ENCODE results near the gene OVCH1.

Gene OVCH1, protein sequence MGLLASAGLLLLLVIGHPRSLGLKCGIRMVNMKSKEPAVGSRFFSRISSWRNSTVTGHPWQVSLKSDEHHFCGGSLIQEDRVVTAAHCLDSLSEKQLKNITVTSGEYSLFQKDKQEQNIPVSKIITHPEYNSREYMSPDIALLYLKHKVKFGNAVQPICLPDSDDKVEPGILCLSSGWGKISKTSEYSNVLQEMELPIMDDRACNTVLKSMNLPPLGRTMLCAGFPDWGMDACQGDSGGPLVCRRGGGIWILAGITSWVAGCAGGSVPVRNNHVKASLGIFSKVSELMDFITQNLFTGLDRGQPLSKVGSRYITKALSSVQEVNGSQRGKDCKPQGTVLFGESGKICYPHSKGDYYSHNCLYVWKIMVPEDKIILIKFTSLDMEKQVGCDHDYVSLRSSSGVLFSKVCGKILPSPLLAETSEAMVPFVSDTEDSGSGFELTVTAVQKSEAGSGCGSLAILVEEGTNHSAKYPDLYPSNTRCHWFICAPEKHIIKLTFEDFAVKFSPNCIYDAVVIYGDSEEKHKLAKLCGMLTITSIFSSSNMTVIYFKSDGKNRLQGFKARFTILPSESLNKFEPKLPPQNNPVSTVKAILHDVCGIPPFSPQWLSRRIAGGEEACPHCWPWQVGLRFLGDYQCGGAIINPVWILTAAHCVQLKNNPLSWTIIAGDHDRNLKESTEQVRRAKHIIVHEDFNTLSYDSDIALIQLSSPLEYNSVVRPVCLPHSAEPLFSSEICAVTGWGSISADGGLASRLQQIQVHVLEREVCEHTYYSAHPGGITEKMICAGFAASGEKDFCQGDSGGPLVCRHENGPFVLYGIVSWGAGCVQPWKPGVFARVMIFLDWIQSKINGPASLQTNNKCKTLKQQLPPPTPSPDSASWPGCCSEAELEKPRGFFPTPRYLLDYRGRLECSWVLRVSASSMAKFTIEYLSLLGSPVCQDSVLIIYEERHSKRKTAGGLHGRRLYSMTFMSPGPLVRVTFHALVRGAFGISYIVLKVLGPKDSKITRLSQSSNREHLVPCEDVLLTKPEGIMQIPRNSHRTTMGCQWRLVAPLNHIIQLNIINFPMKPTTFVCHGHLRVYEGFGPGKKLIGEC
- total RNA-seq = 0 reads per million in 3 experiments

DNA sequence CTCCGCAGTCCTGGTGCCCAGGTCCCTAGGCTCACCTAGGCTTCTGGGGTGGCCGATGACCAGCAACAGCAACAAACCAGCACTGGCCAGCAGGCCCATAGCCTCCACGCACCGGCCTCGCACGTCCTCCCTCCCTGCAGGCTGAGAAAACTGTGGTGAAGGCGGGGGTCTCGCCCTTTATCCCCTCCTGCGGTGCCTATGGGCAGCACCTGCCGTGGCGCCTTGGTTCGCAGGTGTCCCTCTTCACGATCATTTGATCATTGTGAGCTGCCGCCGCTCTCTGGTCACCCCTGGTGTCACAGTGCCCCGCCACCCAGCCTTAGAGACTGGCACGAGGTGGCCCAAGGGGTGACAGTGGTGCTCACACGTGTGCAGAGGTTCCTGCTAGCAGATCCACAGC, at the start of gene OVCH1:
Gene OVCH1 (minus strand): TSS at position 99 of the 400 bp plus-strand sequence. CDS start 0 bp downstream, at position 99.
- no peak for DNase-seq

DNA sequence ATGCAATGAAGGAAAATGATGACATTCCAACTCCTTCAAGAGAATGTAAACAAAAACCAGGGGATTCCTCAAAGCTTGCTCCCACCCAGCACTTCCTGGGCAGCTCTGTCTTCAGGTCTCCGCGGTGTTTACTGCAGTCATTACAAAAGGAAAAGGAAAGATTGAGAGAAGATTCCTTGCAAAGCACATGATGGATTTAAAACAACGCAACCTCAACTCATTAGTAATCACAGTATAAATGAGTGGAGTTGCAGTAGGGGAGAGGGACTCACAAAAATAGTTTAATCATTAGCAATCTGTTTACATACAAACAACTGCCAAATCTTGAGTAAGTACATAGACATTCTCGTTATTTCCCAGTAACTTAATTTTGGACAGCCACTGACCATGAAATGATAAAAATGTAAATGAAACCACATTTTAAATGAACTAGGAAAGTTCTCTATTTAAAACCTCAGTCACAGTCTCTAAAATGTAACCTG, 49.7 kb upstream of the OVCH1 start:
- no peak for DNase-seq

DNA sequence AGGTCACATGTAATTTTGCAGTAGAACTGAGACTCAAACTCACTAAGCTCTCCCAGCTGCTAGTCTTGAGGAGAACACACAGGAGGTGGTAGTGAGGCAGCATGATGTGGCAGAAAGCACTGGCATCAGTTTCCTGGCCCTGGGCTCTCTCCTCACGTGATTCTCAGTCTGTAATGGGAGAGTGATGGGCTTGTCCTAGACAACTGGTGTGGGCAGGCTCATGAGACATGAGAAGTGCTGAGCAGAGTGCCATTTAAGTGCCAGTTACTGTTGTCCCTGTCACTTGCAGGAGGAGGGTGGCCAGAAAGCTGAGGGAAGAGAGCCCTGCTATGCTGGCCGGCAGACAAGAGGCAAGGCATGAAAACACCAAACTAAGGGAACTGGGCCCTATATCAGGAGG, 48.5 kb upstream of the OVCH1 start:
- no peak for DNase-seq

DNA sequence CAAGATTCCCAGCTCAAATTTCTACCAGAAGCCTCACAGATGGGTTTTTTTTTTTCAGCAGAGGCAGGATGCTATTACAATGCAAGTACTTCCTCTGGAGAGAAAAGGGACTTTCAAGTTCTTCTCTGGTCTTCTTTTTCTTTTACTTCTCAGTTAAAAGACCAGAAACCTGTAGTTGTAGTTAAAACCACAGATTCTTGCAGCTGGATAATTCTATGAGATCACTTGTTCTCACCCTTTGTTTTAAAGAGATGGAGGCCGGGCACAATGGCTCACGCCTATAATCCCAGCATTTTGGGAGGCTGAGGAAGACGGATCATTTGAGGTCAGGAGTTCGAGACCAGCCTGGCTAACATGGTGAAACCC, 47.6 kb upstream of the OVCH1 start:
- DNase-seq = no peak

DNA sequence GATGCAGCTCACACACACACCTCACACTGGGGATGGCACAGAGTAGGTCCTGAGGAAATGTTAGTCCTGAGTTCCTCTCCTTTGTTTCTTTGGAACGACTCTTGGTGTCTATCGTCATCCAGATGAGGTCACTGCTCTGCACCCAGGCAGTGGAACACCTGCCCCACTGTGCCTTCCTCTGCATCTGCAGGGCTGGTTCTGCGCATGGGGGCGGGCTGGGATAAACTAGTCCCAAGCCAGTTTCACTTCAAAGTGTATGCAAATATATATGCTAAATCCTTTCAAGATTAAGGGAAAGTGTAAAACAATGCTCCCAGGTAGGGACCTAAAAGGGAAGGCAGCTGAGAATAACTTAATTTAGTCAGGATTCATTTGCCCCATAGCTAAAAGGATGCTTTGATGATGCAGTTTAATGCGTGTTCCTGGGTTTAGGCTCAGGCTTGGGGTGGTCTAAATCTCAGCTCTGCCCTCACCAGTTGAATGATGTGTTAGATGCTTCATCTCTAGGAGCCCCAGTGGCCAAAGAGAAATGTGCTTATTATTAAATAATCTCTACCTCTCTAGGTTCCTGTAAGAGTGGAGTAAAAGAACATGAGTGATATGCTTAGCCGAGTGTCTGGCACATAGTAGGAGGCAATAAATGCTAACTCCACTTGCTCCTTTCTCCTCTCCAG, 47.1 kb upstream of the OVCH1 start:
- DNase-seq = no peak

DNA sequence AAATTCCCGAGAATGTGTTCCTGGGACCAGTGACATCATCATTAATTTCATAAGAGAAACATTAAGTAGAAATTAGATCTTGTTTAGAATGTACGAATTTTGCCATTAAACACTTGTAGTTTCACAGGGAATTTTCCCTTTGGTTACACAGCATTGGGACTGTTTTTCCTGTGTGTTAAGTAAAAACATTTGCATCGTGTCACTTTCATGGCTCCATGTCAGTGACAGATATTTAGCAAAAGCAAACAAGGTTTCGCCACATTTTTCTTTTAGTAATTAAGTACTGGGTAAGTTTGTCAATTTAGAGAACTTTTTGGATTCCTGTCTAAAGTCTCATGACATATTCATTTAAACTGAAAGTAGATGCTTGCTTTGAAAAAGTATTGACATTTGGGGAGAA, 45.5 kb upstream of the OVCH1 start:
- no peak for DNase-seq

DNA sequence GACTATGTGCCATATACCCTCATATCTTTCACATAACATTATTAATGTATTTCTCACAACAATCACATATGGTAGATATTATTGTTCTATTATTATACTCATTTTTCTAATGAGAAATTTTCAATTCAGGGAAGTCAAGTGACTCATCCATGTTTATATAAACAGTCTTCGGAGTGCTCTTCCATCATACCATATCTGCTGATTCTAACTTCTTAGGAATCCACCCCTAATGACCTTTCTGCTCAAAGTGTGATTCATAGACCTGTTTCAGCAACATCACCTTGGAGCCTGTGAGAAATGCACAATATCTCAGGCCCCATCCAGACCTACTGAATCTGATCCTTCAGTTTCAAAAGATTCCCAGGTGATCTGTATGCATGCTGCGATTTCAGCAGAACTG, 39.8 kb upstream of the OVCH1 start:
- no peak for DNase-seq

DNA sequence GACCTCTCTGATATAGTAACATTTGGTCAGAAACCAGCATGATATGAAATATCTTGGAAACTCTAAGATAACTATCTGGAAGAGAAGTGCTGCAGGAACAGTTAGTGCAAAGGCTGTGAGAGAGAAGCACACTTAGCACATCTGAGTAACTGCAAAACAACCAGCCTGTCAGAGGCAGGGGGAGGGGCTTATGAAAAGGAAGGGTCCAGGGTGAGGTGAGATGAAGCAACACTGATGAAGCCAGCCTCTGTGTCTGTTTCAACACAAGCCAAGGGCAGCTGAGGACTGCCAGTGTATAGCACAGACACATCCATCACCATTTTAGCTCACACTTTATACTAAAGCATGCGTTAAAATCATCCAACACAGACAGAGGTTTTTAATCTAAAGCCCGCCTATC, 37.4 kb upstream of the OVCH1 start:
- no peak for DNase-seq

DNA sequence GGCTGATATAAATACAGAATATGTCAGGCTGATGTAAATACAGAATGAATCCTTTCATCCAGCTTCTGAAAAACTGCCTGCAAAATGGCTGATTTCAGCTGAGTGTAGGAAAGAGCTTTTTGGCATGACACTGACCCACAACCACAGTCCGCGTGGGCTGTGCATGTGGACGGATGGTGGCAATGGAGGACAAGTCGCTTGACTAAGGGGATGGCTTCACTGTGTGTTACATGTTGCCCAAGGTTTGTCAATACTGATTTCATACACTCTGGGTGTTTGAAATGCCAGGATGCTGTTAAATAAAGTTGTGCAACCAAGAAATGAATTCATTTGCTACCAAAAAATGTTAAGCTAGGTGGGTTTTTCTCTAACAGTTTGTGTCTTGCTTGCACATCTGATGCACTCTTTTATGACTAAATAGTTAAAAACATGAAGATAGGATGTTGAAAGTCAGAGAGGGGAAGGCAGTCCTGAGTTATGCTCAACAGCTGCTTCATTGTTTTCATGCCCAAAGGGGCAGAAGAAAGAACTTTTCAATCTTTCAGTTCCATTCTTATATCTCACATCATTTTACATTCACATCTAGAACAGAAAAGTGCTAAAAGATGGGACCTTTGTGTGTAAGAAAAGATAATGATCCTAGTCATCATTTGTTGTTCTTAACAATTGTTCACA, 36.5 kb upstream of the OVCH1 start:
- DNase-seq = no peak

DNA sequence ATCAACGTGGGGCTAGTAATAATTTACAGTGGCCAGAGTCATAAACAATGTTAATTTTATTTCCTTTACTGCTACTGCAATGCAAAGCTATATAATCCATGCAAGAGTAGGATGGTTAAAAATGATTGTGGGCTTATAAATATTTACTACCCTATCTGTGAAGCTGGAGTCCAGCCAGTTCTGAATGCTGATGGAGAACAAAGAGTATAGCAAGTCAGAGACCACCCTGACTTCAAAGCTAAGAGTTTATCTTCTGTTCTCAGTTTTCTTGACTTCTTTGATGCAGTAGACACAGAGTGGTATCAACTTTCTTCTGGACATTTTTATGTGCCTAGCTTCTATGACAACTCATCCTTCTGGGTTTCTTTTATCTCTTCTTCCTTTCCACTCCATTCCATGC, 34.0 kb upstream of the OVCH1 start:
- DNase-seq = no peak

DNA sequence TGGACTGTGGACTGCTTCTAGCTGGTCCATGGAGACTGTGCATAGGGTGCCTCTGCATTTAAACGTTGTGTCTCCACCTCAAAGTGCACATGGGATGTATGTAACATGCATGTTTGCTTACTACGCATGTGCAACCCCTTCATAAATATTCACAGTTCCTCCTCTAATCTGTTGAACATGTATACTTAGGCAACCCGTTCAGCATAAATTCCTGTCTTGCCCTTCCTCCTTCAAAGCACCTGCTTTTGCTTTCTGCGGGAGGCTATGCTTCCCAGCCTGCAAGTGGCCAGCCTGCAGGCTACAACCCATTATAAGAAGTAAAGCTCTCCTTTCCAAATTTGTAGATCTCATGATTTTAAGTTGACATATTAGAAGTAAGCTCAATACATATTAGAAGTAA, 33.0 kb upstream of the OVCH1 start:
- no peak for DNase-seq

DNA sequence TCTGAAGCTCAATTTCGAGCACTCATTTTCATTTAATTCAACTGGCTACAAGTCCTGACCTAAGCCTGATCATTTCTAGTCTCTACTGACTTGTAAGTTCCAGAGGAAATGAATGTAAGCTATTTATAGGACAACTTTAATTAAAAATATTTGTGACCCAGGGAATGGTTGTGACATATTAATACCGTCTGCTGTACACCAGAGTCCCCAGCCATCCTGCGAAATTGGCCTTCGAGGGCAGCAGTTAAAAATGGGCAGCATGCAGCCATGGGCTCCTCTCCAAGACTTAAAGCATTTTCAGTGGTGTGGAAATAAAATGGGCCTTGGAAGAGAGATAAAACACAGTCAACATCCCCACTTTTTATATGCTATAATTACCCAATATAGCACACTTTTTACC, 30.7 kb upstream of the OVCH1 start:
- no peak for DNase-seq

DNA sequence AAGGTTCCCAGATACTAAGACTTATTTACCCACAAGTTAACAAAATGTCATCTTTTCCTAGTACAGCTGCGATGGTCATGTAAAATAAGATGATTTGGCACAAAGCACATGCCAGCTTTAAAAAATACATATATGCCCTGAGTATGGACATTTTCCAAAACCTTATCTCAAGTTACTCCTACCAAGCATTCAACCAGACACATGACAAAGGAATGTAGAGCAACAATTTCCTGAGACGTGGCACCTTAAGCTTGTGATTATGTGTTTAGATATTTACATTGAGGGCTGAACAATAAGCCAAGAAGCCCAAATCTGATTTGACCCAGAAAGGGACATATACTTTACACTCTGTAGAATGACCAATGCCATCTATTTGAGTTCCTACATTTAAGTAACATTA, 24.5 kb upstream of the OVCH1 start:
- no peak for DNase-seq

DNA sequence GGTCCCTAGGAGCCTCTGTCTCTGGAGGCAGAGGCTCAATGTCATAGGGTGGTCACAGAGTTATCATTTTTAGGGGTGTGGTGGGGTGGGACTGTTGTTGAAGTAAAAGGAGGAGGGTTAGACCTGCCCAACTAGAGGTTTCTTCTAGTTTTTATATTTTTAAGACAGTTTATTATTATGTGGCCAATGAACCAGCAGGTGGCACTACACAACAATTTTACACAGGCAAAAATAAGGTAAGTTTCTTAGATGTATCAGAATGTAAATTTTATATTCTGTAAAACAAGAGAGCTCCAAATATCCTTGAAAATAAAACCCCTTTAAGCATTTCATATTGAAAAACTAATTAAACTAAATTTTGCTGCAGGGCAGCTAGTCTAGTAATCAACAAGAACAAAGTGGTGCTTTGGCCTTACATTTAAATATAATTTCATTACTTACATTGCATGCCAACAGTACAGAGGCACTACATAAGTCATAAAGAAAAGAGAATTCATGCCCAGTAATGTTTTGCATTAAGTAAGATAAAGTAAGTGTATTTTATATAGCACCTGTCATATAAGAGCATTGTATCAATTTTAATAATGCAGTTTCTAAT, 22.2 kb upstream of the OVCH1 start:
- DNase-seq = peak; percentile 12

DNA sequence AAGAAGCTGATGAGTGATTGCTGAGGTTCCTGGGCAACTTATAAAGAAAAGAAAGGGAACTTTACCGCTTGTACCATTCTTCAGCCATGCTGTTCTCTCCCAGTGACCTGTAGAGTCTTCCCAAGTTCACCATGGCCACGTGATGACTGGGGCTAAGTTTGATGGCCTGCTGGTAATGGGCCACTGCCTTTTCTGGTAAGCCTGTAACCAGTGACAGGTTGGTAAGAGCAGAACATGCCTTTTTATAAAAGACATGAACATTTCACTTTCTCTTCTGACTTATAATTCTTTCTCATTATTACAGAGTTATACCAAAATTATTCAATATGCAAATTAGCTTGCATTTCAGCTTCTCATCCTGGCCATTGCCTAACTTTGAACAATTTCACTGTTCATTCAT, 20.9 kb upstream of the OVCH1 start:
- no peak for DNase-seq

DNA sequence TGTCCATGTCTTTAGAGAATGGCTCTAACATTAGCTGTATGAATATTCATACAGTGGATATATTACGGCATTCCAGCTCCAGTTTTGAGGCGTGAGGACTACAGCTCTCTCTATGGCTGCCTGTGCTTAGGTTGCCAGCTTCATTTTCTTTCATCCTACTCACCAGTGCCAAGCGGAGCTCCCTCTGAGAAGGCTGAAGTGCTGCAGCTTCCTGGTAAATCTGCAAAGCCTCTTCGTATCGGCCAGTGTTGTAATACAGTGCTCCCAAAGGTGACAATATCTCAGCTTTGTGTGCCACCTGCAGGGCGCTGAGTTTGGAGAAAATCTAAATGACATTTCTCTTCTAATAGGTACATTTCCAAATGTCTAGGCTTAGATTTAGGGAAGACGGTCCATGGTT, 19.8 kb upstream of the OVCH1 start:
- DNase-seq = no peak

DNA sequence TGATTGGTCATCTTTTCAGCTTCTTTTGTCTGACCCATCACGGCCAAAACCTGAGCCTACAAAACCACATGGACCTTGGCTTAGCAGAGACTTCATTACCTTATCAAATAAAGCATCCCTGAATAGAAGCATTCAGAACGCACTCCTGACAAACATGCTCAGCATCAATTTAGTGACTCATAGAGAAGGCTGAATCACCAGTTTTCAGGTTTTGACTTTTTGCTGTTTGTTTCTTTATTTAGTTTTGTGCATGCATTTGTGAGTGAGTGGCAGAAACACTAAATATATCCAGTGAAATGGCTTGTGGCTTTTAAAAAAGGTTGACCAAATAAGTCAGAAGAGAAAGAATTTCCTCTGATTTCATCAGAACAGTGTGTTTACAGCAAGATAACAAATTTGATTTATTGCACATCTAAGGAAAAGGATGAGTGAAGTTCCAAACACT, 19.0 kb upstream of the OVCH1 start:
- no peak for DNase-seq

DNA sequence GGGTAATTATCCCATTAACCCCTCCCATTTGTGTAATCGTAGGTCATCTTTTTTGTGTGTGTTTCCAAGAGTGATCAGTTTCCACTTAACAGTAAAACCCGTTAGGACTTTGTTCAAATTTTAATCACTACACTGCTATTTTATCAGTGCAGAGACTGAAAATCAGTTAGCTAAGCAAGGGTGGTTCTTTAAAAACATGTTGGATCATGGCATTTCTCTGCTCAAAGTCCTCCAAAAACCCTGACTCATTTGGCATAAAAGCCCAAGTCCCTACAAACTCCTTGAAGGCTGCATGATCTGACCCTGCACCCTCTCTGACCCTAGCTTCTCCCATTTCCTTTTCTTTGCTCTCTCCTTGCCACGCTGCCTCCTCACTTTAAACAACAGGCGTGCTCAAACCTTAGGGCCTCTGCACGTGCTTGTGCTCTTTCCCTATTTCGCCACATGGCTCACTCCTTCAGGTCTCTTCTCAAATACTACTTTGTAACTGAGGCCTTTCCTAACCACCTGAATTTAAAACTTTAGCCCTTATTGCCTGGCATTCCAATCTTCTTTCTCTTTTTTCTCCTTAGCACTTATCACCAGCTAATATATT, 13.2 kb upstream of the OVCH1 start:
- DNase-seq = no peak

DNA sequence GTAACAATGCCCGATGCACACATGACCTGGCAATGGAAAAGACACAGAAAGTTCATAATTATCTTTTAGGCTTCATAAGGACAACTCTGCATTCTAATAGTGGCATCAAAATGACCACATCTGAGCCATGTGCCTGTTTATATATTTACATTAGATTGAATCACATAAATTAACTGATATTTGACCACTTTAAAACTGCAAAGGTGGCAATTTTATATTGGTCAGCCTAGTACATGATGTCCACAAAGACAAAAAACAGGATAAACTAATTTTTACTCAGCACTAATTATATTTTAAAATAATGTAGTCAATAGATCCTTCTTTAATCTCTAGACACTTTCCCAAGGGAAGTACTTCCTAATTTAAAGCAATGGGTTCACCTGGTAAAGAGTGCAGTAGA, 12.0 kb upstream of the OVCH1 start:
- no peak for DNase-seq

DNA sequence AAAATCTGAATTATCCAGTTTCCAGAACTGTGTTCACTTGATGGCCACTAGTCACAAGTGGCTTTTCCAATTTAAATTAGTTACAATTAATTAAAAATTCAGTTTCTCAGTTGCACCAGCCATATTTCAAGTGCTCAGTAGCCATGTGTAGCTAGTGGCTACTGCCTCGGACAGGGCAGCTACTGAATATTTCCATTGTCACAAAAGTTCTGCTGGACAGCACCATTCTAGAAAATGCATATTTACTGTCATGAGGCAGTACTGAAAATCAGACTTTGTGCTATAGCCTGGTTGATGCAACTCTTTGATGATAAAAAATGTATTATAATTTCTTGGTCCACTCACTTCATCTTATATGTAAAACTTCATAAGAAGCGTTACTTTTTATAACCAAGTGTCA, 11.5 kb upstream of the OVCH1 start:
- no peak for DNase-seq

DNA sequence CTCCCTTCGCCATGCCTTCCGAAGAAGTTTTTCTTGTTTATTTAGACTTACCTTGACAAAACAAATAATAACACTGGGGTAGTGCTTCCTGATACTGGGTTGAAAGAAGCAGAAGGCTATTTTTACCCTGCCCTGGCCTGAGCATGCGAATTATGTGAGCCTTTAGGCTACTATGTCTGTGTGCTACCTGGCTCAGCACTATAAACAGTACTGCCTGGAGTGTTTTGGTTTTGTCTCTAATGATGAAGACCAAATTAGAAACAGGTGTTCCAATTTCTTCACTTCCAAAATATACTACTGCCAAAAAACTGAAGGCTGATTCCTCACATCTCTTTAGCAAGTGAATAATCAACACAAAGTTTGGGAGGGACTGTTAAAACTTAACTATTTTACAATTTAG, 7.6 kb upstream of the OVCH1 start:
- DNase-seq = no peak

All from central memory CD4-positive, alpha-beta T cell (primary cell).